Measurements from ENCODE around the gene ARF6. TPM values are rescaled to one million over a fixed set of nuclear protein-coding genes. Genes with fewer than 3 reads are reported as not detected.
A peak's percentile ranks its signal among the peaks of the same experiment; 100 is the strongest.

Gene ARF6
- total RNA-seq = 46.1 TPM

DNA sequence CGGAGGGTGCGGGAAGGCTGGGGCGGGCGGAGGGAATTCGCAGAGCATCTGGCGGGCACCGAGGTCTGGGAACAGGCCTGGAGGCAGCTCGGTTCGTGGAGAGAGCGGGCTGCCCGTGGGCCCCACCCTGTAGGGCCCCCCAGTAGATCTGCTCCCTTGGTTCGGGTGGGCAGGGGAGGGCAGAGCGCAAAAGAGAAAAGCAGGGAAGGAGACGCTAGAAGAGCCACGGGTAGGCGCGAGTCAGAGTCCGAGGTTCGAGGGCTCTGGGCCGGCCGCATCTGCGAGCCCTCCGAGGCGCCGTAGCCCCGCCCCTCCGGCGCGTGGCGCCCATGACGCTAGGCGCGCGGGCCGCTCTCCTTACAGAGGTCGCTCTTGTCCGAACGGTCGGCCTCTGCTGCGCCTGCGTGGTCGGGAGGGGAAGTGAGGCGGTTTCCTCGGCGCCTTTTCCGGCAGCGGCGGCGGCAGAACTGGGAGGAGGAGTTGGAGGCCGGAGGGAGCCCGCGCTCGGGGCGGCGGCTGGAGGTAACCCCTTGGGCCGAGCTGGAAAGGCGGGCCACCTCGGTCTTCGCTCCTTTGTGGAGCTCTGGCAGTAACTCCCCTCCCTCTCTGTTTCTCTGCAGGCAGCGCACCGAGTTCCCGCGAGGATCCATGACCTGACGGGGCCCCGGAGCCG, at the start of gene ARF6:
ARF6 (plus strand) TSS at position 447 of the 673 bp plus-strand sequence. CDS start 655 bp downstream, outside the sequence.
- DNase-seq (ENCODE audit: low spot score) (peak; percentile 99), ATAC-seq (peak; percentile 99)
- intact Hi-C loops (cut with DNase I) = loop anchor here (10.0 kb wide), 1 partner anchor 112 kb away; no protein-coding TSS in a partner anchor

- intact Hi-C loops (cut with DNase I) = no loop called here
- ATAC-seq (no peak), DNase-seq (ENCODE audit: low spot score) (no peak)
These were observed 43.6 kb upstream of the ARF6 start for GRCh38 chr14:49849213-49849847.

DNA sequence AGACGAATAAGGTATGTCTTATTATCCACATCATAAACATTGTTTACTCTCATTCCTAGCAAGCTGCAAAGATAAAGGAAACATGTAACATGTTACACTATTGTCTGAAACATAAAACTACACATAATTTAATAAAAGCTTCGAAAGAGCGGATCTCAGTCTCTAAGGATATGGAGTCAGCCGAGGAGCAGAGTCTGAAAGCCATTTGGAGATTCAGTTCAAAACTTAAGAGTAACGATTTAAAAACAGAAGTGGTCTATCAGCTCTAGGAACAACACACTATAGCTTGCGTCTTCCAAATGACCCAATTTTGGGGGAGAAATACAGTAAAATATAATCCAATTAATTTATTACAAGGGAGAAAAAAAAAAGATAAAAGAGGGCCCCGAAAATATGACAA, 41.1 kb upstream of the ARF6 start:
- DNase-seq (ENCODE audit: low spot score) = no peak
- intact Hi-C loops (cut with DNase I) = no loop called here
- ATAC-seq = no peak

GRCh38 chr14:49852301-49853157, 40.4 kb upstream of the ARF6 start, which contains the start of gene NEMF:
NEMF (minus strand) TSS chr14:49852788; CDS start chr14:49852753, 35 bp downstream.
- peak; percentile 92 for DNase-seq (ENCODE audit: low spot score)
- intact Hi-C loops (cut with DNase I) = no loop called here
- ATAC-seq = peak; percentile 96

DNA sequence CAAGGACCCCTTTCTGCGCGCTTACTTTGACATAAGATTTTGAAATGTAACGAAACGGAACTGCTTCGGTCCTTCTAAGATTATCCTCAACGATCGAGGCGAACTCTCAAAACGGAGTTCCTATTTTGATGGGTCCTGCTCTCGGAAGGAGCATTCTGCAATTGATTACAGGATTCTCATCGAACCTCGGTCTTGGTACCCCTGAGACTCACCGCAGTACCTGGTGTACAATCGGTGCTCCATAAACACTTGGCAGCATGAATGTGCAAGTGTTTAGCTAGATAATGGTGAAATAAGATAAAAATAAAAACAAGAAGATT, 39.8 kb upstream of the ARF6 start:
- ATAC-seq (no peak), DNase-seq (ENCODE audit: low spot score) (no peak)
- intact Hi-C loops (cut with DNase I) = no loop called here

DNA sequence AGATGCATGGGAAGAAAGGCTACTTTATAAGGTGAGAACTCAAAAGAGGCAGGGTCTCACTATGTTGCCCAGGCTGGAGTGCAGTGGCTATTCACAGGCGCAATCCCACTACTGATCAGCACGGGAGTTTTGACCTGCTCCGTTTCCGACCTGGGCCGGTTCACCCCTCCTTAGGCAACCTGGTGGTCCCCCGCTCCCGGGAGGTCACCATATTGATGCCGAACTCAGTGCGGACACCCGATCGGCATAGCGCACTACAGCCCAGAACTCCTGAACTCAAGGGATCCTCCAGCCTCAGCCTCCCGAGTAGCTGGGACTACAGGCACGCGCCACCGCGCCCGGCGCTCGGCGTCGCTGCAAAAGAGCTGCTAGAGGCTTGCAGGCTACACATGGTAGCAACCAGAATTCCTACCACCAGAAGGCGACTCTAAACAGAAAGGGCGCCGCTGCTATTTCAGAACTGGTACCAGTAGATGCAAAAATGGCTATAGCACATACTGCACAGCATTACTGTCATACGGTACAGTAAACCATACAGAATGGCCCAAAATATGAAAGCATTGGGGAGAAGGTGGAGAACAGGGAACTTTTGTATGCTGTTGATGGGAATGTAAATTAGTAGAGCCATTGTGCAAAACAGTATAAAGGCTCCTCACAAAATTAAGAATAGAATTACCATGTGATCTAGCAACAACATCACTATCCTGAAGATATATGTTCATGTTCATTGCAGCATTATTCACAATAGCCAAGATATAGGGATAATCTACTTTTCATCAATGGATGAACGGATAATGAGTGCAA, 39.1 kb upstream of the ARF6 start:
- peak; percentile 82 for ATAC-seq
- peak; percentile 71 for DNase-seq (ENCODE audit: low spot score)
- intact Hi-C loops (cut with DNase I) = no loop called here

DNA sequence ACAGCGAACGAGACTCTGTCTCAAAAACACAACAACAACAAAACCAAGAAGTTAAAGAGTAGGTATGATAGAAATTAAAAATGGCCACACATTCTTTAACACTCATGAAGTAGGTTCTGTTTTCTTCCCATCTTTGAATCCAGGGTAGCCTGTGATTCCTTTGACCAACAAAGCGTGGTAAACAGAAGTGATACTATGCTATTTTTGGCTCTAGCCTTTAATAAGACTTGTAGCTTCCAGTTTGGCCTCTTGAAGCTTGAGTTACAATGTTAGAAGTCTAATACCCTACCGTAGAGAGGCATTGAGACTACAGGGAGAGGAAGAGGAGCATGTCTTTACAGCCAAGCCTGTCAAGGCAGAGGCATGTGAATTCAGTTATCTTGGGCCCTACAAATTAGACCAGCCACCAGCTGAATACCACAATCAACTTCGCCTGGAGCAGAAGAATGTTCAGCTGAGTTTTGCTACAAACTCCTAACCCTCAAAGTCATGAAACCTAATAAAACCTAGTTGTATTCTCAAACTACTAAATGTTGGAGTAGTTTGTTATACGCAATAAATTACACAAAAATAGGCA, 35.4 kb upstream of the ARF6 start:
- ATAC-seq = no peak
- no peak for DNase-seq (ENCODE audit: low spot score)
- intact Hi-C loops (cut with DNase I) = no loop called here

DNA sequence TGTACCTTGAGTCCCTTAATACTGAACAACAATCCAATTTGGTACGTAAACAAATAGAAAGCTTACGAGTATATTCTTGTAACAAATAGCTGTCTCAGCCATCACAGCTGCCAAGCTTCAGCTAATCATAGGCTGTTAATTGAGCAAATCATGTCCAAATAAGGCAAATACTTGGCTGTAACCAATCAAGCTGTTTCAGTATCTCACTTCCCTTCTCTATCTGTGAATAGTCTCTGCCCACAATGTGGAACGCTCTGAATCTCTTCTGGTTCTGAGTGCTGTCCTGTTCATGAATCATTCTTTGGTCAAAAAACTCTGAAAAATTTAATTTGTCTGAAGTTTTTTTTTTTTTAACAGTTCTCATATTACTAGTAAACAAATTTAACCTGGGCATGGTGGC, 34.5 kb upstream of the ARF6 start:
- DNase-seq (ENCODE audit: low spot score) (no peak), ATAC-seq (no peak)
- intact Hi-C loops (cut with DNase I) = no loop called here

GRCh38 chr14:49860988-49861698, 31.7 kb upstream of the ARF6 start:
- no peak for DNase-seq (ENCODE audit: low spot score)
- intact Hi-C loops (cut with DNase I) = no loop called here
- ATAC-seq = no peak

DNA sequence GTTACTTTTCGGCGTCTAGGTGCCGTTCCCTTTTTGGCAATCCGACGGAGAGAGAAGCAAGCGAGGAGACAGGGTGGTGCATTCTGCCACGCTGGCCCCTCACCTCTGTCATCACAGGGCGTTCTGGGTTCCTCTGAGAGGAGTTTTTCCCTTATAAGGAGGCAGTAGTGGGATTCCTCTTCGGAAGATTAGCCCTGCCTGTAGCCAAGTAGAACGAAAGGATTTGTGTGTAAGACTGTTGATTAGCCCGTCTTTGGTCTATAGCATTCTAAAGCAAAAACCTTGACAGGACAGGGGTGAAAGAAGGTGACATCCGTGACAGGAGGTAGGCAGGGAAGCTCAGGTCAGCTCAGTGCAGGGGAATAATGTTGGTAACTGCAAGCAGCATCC, 31.2 kb upstream of the ARF6 start:
- ATAC-seq (peak; percentile 64), DNase-seq (ENCODE audit: low spot score) (peak; percentile 70)
- intact Hi-C loops (cut with DNase I) = no loop called here

DNA sequence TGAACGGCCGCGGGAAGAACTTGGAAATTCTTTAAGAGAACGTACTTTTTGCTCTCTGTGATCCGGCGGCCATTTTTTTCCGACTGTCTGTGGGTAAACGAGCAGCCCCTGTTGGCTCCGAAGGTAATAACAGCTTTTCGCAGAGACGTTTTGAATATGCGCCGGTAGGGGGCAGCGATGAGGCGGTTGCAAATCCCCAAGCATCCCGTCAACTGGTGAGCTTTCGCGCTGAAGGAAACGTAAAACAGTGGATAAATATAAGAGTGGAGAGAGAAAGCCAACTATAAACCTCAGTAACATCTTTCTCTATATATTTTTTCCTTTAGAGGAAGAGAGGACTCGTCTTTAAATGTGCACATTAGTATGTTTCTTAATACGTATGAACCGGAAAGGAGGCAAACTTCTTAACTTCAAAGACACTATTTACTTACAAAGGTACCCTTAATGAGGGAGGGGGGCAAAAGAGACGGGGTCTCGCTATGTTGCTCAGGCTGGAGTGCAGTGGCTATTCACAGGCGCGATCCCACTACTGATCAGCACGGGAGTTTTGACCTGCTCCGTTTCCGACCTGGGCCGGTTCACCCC, 30.7 kb upstream of the ARF6 start:
- DNase-seq (ENCODE audit: low spot score) = peak; percentile 91
- peak; percentile 72 for ATAC-seq
- intact Hi-C loops (cut with DNase I) = no loop called here

DNA sequence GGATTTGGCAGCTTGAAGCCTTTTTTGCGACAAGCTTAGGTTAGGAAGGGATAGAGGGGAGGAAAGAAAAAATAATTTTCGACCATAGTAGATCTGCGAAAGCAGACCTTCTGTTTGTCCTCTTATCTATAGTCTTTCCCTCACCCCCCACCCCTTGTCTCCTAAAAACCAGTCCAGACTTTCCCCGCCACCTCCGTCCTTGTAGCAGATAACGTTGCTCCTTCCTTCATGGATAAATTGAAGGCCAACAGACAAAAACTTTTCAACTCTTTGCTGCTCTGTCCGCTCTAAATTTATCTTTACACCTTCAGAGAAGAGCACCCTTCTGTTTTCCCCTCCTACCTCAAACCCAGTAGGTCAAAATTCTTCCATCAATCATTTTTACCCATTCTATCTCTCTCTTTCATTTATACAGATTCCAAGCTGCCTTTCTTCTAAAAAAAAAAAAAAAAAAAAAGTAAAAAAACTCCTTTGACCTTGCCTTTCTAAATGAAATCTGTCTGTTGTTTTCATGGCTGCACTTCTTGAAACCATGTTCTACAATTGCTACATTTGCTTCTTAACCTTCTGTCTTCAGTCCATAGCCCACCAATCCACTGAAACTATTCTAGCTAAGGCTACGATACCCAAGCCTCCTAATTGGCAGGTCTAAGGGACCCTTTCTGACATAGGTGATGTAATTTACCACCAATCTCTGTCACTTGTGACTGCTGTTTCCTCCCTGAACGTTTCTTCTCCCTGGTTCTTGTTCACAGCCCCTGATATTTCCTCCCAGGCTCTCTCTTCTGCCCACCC, 29.2 kb upstream of the ARF6 start:
- DNase-seq (ENCODE audit: low spot score) (no peak), ATAC-seq (no peak)

DNA sequence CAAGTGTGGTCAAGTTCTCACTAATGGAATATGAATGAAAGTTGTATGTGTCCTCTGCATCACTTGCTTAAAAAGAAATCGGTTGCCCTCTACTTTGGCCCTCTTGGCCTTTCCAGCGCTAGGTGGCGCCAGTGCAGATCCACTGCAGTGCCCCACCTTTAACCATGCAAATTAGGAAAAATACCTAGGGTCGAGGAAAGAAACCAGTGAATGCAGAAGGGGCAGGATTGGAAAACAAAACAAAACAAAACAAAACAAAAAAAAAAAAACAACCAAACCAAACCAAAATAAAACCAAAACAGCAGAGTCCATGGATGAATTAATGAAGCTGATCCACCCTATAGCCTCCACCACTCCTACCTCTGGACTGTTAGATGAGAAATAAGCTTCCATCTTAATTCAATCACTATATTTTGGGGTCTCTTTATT, 27.4 kb upstream of the ARF6 start:
- DNase-seq (ENCODE audit: low spot score) = peak; percentile 86
- intact Hi-C loops (cut with DNase I) = no loop called here
- ATAC-seq = no peak

More for the DNA sequence above, 29.2 kb upstream of the ARF6 start:
- intact Hi-C loops (cut with DNase I) = no loop called here

GRCh38 chr14:49867831-49868719, 24.8 kb upstream of the ARF6 start:
- peak; percentile 98 for DNase-seq (ENCODE audit: low spot score)
- intact Hi-C loops (cut with DNase I) = no loop called here
- ATAC-seq = peak; percentile 95

DNA sequence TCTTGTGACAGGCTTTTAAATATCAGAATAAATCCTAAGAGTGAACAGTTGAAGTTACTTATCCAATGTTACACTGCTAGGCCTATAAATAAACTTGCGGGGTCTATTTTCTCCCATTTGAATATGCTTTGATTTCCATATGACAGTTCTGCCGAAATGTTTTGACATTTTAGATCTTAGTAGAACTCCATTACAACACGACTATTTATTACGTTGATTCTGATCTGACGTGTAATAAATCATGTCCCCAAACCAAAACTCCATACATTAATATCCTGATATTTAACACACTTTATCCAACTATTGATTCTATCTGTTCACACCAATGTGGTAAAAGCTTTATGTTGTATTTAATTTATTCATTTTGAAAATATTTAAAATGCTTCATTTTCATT, 24.2 kb upstream of the ARF6 start:
- intact Hi-C loops (cut with DNase I) = no loop called here
- DNase-seq (ENCODE audit: low spot score) (no peak), ATAC-seq (no peak)

DNA sequence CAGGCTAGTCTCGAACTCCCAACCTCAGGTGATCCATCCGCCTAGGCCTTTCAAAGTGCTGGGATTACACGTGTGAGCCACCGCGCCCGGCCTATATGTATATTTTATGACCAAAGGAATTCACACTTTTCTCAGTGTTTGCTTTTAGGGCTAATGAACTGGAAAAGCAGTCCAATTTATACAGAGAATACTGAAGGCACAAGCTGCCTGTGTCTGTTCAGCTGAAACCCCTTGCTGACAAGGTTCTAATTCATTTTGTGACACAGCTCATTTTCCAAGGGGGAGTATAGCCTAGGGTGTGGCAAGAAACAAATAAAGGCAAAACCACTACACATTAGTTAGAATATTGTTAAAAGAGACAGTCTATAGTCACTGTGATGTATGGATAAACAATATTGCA, 22.0 kb upstream of the ARF6 start:
- DNase-seq (ENCODE audit: low spot score) = no peak
- no peak for ATAC-seq
- intact Hi-C loops (cut with DNase I) = loop anchor here (10.0 kb wide), 1 partner anchor 234 kb away; no protein-coding TSS in a partner anchor

Data from sciatic nerve (tissue), 2 donors.